Effector memory CD4-positive, alpha-beta T cell (primary cell): ENCODE measurements around the gene CBX6.

Source experiments
- DNase-seq, 3 donors: peaks; one replicate each; pipeline ENCODE4 v3.0.0-alpha.2; 2020
- H3K27ac ChIP-seq: 2 replicates; pipeline ENCODE4 v1.7.0; 2013; ENCODE audit warnings: mild to moderate bottlenecking, low read length, moderate library complexity; ENCODE audit not compliant: insufficient read depth, poor library complexity, severe bottlenecking
- H3K27me3 ChIP-seq: replicated peaks from 2 replicates; pipeline ENCODE4 v1.7.0; 2013; ENCODE audit warnings: mild to moderate bottlenecking, low read length; ENCODE audit not compliant: insufficient read depth, control insufficient read depth, poor library complexity, severe bottlenecking
- H3K36me3 ChIP-seq: 2 replicates; pipeline ENCODE4 v1.7.0; 2013; ENCODE audit warnings: mild to moderate bottlenecking, low read length, moderate library complexity; ENCODE audit not compliant: control insufficient read depth, insufficient read depth
- H3K4me1 ChIP-seq: 2 replicates; pipeline ENCODE4 v1.7.0; 2013; ENCODE audit warnings: low read length, mild to moderate bottlenecking; ENCODE audit not compliant: control insufficient read depth, insufficient read depth, poor library complexity, severe bottlenecking
- H3K4me3 ChIP-seq: 2 replicates; pipeline ENCODE4 v1.7.0; 2013; ENCODE audit warnings: low read length, low read depth, mild to moderate bottlenecking; ENCODE audit not compliant: insufficient read depth, poor library complexity, severe bottlenecking
- H3K9me3 ChIP-seq: 2 replicates; pipeline ENCODE4 v1.7.0; 2013; ENCODE audit warnings: mild to moderate bottlenecking, low read length, moderate library complexity; ENCODE audit not compliant: control insufficient read depth

The CBX6 gene

GRCh38 chr22:38841635-38842034 lies 30.4 kb downstream of the CBX6 start:
- DNase-seq = no peak
- Histone ChIP-seq H3K4me3 (no peak overlapping the region), H3K9me3 (no peaks in the 10 kb centered on the region), H3K27me3 (no peaks in the 10 kb centered on the region), H3K36me3 (no peaks in the 10 kb centered on the region), H3K4me1 (peaks cover 14% of the 10 kb centered on the region), H3K27ac (no peak overlapping the region)

- H3K27me3 ChIP-seq = no peaks in the 10 kb centered on the region
These were observed 30.8 kb downstream of the CBX6 start for GRCh38 chr22:38841211-38841610.

GRCh38 chr22:38840129-38840528 lies 31.9 kb downstream of the CBX6 start:
- no peaks in the 10 kb centered on the region for H3K27me3 ChIP-seq

More at GRCh38 chr22:38841211-38841610, 30.8 kb downstream of the CBX6 start:
- Histone ChIP-seq H3K36me3 (no peaks in the 10 kb centered on the region), H3K27ac (no peak overlapping the region), H3K9me3 (no peaks in the 10 kb centered on the region), H3K4me1 (peaks cover 14% of the 10 kb centered on the region), H3K4me3 (no peak overlapping the region)
- DNase-seq = no peak

GRCh38 chr22:38839686-38840085 lies 32.3 kb downstream of the CBX6 start:
- H3K27me3 ChIP-seq = no peaks in the 10 kb centered on the region
- H3K4me3 ChIP-seq = no peak overlapping the region
- H3K4me1 ChIP-seq = peaks cover 14% of the 10 kb centered on the region
- H3K27ac ChIP-seq = no peak overlapping the region
- H3K9me3 ChIP-seq = no peaks in the 10 kb centered on the region
- H3K36me3 ChIP-seq = no peaks in the 10 kb centered on the region
- DNase-seq = no peak

More at GRCh38 chr22:38840129-38840528, 31.9 kb downstream of the CBX6 start:
- H3K27ac ChIP-seq = no peak overlapping the region
- no peaks in the 10 kb centered on the region for H3K9me3 ChIP-seq
- no peak overlapping the region for H3K4me3 ChIP-seq
- no peak for DNase-seq
- H3K4me1 ChIP-seq = peaks cover 14% of the 10 kb centered on the region
- no peaks in the 10 kb centered on the region for H3K36me3 ChIP-seq

- no peak for DNase-seq
These were observed 34.5 kb downstream of the CBX6 start for GRCh38 chr22:38837414-38837928.

GRCh38 chr22:38835888-38836301 lies 36.1 kb downstream of the CBX6 start:
- DNase-seq = no peak
- no peaks in the 10 kb centered on the region for H3K36me3 ChIP-seq
- no peaks in the 10 kb centered on the region for H3K4me1 ChIP-seq
- no peak overlapping the region for H3K27ac ChIP-seq
- H3K4me3 ChIP-seq = no peak overlapping the region
- no peaks in the 10 kb centered on the region for H3K27me3 ChIP-seq
- H3K9me3 ChIP-seq = no peaks in the 10 kb centered on the region

More at GRCh38 chr22:38837414-38837928, 34.5 kb downstream of the CBX6 start:
- no peaks in the 10 kb centered on the region for H3K36me3 ChIP-seq
- no peaks in the 10 kb centered on the region for H3K27me3 ChIP-seq
- no peak overlapping the region for H3K4me3 ChIP-seq
- H3K9me3 ChIP-seq = no peaks in the 10 kb centered on the region
- H3K4me1 ChIP-seq = peaks cover 4% of the 10 kb centered on the region
- H3K27ac ChIP-seq = no peak overlapping the region

GRCh38 chr22:38834991-38835390 lies 37.0 kb downstream of the CBX6 start:
- H3K4me1 ChIP-seq = no peaks in the 10 kb centered on the region
- no peaks in the 10 kb centered on the region for H3K9me3 ChIP-seq
- H3K27me3 ChIP-seq = no peaks in the 10 kb centered on the region
- H3K27ac ChIP-seq = no peak overlapping the region
- DNase-seq = no peak
- no peaks in the 10 kb centered on the region for H3K36me3 ChIP-seq
- no peak overlapping the region for H3K4me3 ChIP-seq

GRCh38 chr22:38834215-38834953 lies 37.6 kb downstream of the CBX6 start:
- H3K9me3 ChIP-seq = no peaks in the 10 kb centered on the region

GRCh38 chr22:38833061-38833460 lies 39.0 kb downstream of the CBX6 start:
- Histone ChIP-seq H3K27ac (no peak overlapping the region), H3K4me1 (no peaks in the 10 kb centered on the region), H3K9me3 (no peaks in the 10 kb centered on the region), H3K4me3 (no peak overlapping the region), H3K36me3 (no peaks in the 10 kb centered on the region), H3K27me3 (no peaks in the 10 kb centered on the region)
- DNase-seq = no peak

More at GRCh38 chr22:38834215-38834953, 37.6 kb downstream of the CBX6 start:
- no peak overlapping the region for H3K27ac ChIP-seq
- no peak overlapping the region for H3K4me3 ChIP-seq
- H3K36me3 ChIP-seq = no peaks in the 10 kb centered on the region
- no peak for DNase-seq
- no peaks in the 10 kb centered on the region for H3K27me3 ChIP-seq
- H3K4me1 ChIP-seq = no peaks in the 10 kb centered on the region
